GM23338 (cell line): ENCODE data around the gene JAKMIP2. TPM values are rescaled to one million over a fixed set of nuclear protein-coding genes. Genes with fewer than 3 reads are reported as not detected.
"Not testable (repeated sequence)": the region's sequence is repeated elsewhere in the genome, so short reads cannot be mapped to it uniquely, and the experiment has no call there.

Source experiments
- ATAC-seq: fragments of 200-7000 bp; cut with Tn5 transposase; 3 replicates; pipeline ENCODE4 v1.9.1; 2020
- DNase-seq: peaks from one replicate; pipeline ENCODE4 v3.0.0-alpha.2; 2015; ENCODE audit warnings: low spot score
- H2AFZ ChIP-seq: fragments of 200-600 bp; sonication (generic); 2 replicates; pipeline ENCODE4 v1.8.0; 2016; ENCODE audit warnings: antibody characterized with exemption, mild to moderate bottlenecking, moderate library complexity
- H3F3A ChIP-seq: fragments of 200-600 bp; sonication (generic); replicated peaks from 2 replicates; pipeline ENCODE4 v1.8.0; 2017; ENCODE audit warnings: antibody characterized with exemption, mixed run types, low read depth
- H3K27ac ChIP-seq: fragments of 200-600 bp; sonication (generic); 2 replicates; pipeline ENCODE4 v1.6.1; 2016; ENCODE audit warnings: low read depth
- H3K27me3 ChIP-seq: fragments of 200-600 bp; sonication (generic); 2 replicates; pipeline ENCODE4 v1.8.0; 2016; ENCODE audit warnings: mild to moderate bottlenecking, mixed run types, moderate library complexity; ENCODE audit not compliant: insufficient read depth
- H3K36me3 ChIP-seq: fragments of 200-600 bp; sonication (generic); 2 replicates; pipeline ENCODE4 v1.8.0; 2016; ENCODE audit warnings: mild to moderate bottlenecking; ENCODE audit not compliant: insufficient read depth
- H3K4me1 ChIP-seq: fragments of 200-600 bp; sonication (generic); 2 replicates; pipeline ENCODE4 v1.8.0; 2016; ENCODE audit warnings: mild to moderate bottlenecking, moderate library complexity; ENCODE audit not compliant: insufficient read depth
- H3K4me2 ChIP-seq: fragments of 200-600 bp; sonication (generic); 2 replicates; pipeline ENCODE4 v1.7.1; 2017; ENCODE audit warnings: mixed run types
- H3K4me3 ChIP-seq: fragments of 200-600 bp; sonication (generic); 2 replicates; pipeline ENCODE4 v1.6.1; 2016; ENCODE audit warnings: mixed run types
- H3K79me2 ChIP-seq: fragments of 200-600 bp; sonication (generic); replicated peaks from 2 replicates; pipeline ENCODE4 v1.8.0; 2017; ENCODE audit warnings: mild to moderate bottlenecking; ENCODE audit not compliant: insufficient read depth
- H3K9me2 ChIP-seq: fragments of 200-600 bp; sonication (generic); 2 replicates; pipeline ENCODE4 v1.8.0; 2017; ENCODE audit not compliant: insufficient read depth
- H4K20me1 ChIP-seq: fragments of 200-600 bp; sonication (generic); replicated peaks from 2 replicates; pipeline ENCODE4 v1.8.0; 2017; ENCODE audit warnings: mild to moderate bottlenecking; ENCODE audit not compliant: insufficient read depth
- H3K27ac Mint-ChIP-seq: 2 replicates; pipeline ENCODE4 v1.8.0; 2020; ENCODE audit warnings: inconsistent platforms, mild to moderate bottlenecking, moderate library complexity, mixed read lengths
- H3K27me3 Mint-ChIP-seq: 3 replicates; pipeline ENCODE4 v1.8.0; 2022; ENCODE audit warnings: low read depth, mild to moderate bottlenecking, moderate library complexity, mixed read lengths, inconsistent platforms; ENCODE audit not compliant: insufficient read depth, poor library complexity
- H3K36me3 Mint-ChIP-seq: 3 replicates; pipeline ENCODE4 v1.8.0; 2021; ENCODE audit warnings: low read depth, mild to moderate bottlenecking, inconsistent platforms, moderate library complexity, mixed read lengths
- H3K4me1 Mint-ChIP-seq: 3 replicates; pipeline ENCODE4 v1.8.0; 2020; ENCODE audit warnings: mild to moderate bottlenecking, inconsistent platforms, mixed read lengths
- H3K4me3 Mint-ChIP-seq: 3 replicates; pipeline ENCODE4 v1.8.0; 2021; ENCODE audit warnings: moderate library complexity, mild to moderate bottlenecking, inconsistent platforms, mixed read lengths
- H3K9me3 Mint-ChIP-seq: 3 replicates; pipeline ENCODE4 v1.8.0; 2020; ENCODE audit warnings: moderate library complexity, mild to moderate bottlenecking, inconsistent platforms, mixed read lengths
- CTCF ChIP-seq, 2 experiments: fragments of 200-600 bp in 1 of 2; sonication (generic) in 1 of 2; conservative IDR thresholded peaks; 2 replicates each; pipeline versions ENCODE4 v1.5.1 to v1.6.1; 2016 to 2017; ENCODE audit warnings: antibody characterized with exemption in 2 of 2, low read depth in 2 of 2, mild to moderate bottlenecking in 2 of 2, moderate library complexity in 1 of 2
- JUNB ChIP-seq: IDR thresholded peaks from one replicate; pipeline ENCODE4 v1.6.1; 2016; ENCODE audit warnings: antibody characterized with exemption; ENCODE audit not compliant: unreplicated experiment
- ZNF462 ChIP-seq: fragments of 250-450 bp; sonication (Bioruptor Pico); IDR thresholded peaks from 2 replicates; pipeline ENCODE4 v1.5.0; 2020; ENCODE audit warnings: mild to moderate bottlenecking, moderate library complexity
- polyA plus RNA-seq: library from polyadenylated mRNA; unstranded; fragments of >200 nt; fragmentation: Nextera tagmentation; extraction: Ambion mirVana; gene quantifications from 2 replicates; pipeline ENCODE4 v1.2.1, GENCODE V29; 2016
- total RNA-seq: library from RNA; depleted of rRNA; stranded (reverse); fragments of >200 nt; shearing (Covaris generic); gene quantifications from 2 replicates; pipeline ENCODE4 v1.2.3, GENCODE V29; 2014

JAKMIP2 gene
- total and polyA plus RNA-seq, 2 experiments from 2014 or later, result 20.5 to 27.2 TPM

GRCh38 chr5:147580418-147580817 is 202.1 kb downstream of the JAKMIP2 start:
- DNase-seq, H4K20me1 ChIP-seq, H3F3A ChIP-seq, H3K27ac ChIP-seq, H3K27me3 ChIP-seq, H3K4me3 ChIP-seq, H3K27ac Mint-ChIP-seq, H2AFZ ChIP-seq, H3K4me2 ChIP-seq, H3K4me3 Mint-ChIP-seq, H3K27me3 Mint-ChIP-seq, H3K36me3 ChIP-seq, H3K9me2 ChIP-seq, ATAC-seq: not testable (repeated sequence)
- Mint-ChIP-seq H3K4me1 (peaks cover 32% of the 10 kb centered on the region), H3K36me3 (peaks cover 52% of the 10 kb centered on the region), H3K9me3 (peaks cover 18% of the 10 kb centered on the region)
- TF ChIP-seq ZNF462 (CRISPR knock-in tag), result peak; percentile 65; the same call in 1 of the 2 replicates
- H3K4me1 ChIP-seq, result peaks cover 17% of the 10 kb centered on the region
- peaks cover 55% of the 10 kb centered on the region for H3K79me2 ChIP-seq

GRCh38 chr5:147578228-147579024 is 204.1 kb downstream of the JAKMIP2 start:
- peaks cover 34% of the 10 kb centered on the region for H3K4me1 ChIP-seq
- no peaks in the 10 kb centered on the region for H3F3A ChIP-seq
- no peaks in the 10 kb centered on the region for H3K9me2 ChIP-seq
- no peak overlapping the region for H3K4me3 ChIP-seq
- no peaks in the 10 kb centered on the region for H4K20me1 ChIP-seq
- Mint-ChIP-seq H3K9me3 (peaks cover 18% of the 10 kb centered on the region), H3K36me3 (peaks cover 39% of the 10 kb centered on the region), H3K4me1 (peaks cover 48% of the 10 kb centered on the region), H3K27ac (peak overlapping the region; percentile 82), H3K27me3 (peaks cover 2% of the 10 kb centered on the region), H3K4me3 (peak overlapping the region; percentile 61)
- no peak overlapping the region for H3K27ac ChIP-seq
- H3K27me3 ChIP-seq, result no peaks in the 10 kb centered on the region
- no peaks in the 10 kb centered on the region for H3K36me3 ChIP-seq
- peak overlapping the region; percentile 39 for H3K4me2 ChIP-seq
- no peak overlapping the region for H2AFZ ChIP-seq
- DNase-seq, result peak; percentile 82
- ATAC-seq, result peak; percentile 45; the same call in 2 of the 3 replicates
- TF ChIP-seq CTCF (conservative IDR thresholded peaks at IDR 0.05; ENCODE audit: low read depth in 2 of 2) (peak; percentile 83 to 96), JUNB (no peak)
- H3K79me2 ChIP-seq, result peaks cover 68% of the 10 kb centered on the region
